MM.1S (cell line): ENCODE data around the gene BEND7.

ENCODE experiments used
- EZH2 ChIP-seq: fragments of 300-600 bp; sonication (generic); optimal IDR thresholded peaks from 2 replicates; pipeline ENCODE3; 2017; ENCODE audit warnings: low read depth, mild to moderate bottlenecking, antibody characterized with exemption, low read length, mixed read lengths
- EZH2phosphoT487 ChIP-seq: fragments of 300-600 bp; sonication (generic); IDR thresholded peaks from 2 replicates; pipeline ENCODE4 v1.6.1; 2018; ENCODE audit warnings: antibody characterized with exemption, low read length
- TF ChIP-seq, protein P1 (sequence below): fragments of 300-600 bp; sonication (generic); IDR thresholded peaks from 2 replicates; pipeline ENCODE4 v1.5.1; 2016; ENCODE audit warnings: antibody characterized with exemption, low read length, mixed read lengths

DNA sequence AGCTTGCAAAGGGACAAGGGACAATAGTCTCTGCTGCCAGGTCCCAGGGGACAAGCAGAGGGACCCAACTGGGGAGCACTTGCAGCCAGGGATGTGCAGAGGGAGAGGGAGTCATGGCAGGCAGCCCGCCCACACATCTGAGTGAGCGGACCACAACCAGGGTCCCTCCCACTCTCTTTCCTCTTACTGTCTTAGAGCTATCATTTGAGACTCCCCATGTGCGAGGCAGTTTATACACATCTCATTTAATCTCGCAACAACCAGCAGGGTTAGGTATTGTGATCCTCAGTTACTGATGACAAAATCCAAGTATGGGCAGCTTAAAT, 70.2 kb downstream of the BEND7 start:
- TF ChIP-seq, protein P1, sequence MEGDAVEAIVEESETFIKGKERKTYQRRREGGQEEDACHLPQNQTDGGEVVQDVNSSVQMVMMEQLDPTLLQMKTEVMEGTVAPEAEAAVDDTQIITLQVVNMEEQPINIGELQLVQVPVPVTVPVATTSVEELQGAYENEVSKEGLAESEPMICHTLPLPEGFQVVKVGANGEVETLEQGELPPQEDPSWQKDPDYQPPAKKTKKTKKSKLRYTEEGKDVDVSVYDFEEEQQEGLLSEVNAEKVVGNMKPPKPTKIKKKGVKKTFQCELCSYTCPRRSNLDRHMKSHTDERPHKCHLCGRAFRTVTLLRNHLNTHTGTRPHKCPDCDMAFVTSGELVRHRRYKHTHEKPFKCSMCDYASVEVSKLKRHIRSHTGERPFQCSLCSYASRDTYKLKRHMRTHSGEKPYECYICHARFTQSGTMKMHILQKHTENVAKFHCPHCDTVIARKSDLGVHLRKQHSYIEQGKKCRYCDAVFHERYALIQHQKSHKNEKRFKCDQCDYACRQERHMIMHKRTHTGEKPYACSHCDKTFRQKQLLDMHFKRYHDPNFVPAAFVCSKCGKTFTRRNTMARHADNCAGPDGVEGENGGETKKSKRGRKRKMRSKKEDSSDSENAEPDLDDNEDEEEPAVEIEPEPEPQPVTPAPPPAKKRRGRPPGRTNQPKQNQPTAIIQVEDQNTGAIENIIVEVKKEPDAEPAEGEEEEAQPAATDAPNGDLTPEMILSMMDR = no peak
- no peak for TF ChIP-seq EZH2
- no peak for TF ChIP-seq EZH2phosphoT487
